Omental fat pad (tissue), 4 donors: ENCODE measurements around the gene ATF6B. TPM values are rescaled to one million over a fixed set of nuclear protein-coding genes. Genes with fewer than 3 reads are reported as not detected.

Source experiments
- ATAC-seq: fragments of 150-250 bp; one replicate; pipeline ENCODE4 v1.9.1; 2016; ENCODE audit warnings: mild to moderate bottlenecking, moderate library complexity; ENCODE audit not compliant: low FRiP score
- DNase-seq: peaks from one replicate; pipeline ENCODE4 v3.0.0-alpha.2; 2019; ENCODE audit warnings: low spot score
- total RNA-seq, 4 donors: library from RNA; depleted of rRNA; stranded (reverse); fragments of >200 nt; gene quantifications; one replicate each; pipeline ENCODE4 v1.1.0, GENCODE V29; 2016
- TF ChIP-seq, protein P1 (sequence below), 3 donors: fragments of 450-650 bp; IDR thresholded peaks; one replicate each; pipeline ENCODE4 v1.5.1; 2016 to 2017; ENCODE audit warnings: antibody characterized with exemption in 3 of 3, mild to moderate bottlenecking in 3 of 3, moderate library complexity in 2 of 3

ATF6B gene
- total RNA-seq, 4 donors from 2014 or later = 23.2 to 44.3 (median 24.4) TPM

DNA sequence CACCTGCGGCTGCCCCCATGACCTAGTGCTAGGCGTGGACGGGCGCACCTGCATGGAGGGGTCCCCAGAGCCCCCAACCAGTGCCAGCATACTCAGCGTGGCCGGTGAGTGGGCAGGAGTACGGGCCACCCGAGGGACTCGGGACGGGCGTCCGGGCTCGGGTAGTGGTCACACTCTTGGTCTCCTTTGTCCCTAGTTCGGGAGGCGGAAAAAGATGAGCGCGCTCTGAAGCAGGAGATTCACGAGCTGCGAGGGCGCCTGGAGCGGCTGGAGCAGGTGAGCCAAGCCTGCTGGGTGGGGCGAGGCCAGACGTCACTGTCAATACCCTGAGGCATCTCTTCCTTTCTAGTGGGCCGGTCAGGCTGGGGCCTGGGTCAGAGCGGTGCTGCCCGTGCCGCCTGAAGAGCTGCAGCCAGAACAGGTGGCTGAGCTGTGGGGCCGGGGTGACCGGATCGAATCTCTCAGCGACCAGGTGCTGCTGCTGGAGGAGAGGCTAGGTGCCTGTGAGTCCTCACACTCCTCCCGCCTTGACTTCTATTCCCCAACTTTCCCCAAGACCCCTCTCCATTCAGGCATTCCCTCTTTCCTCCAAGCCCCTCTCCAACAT is 39.2 kb upstream of the ATF6B start:
- DNase-seq (no peak), ATAC-seq (no peak)
- TF ChIP-seq, protein P1, sequence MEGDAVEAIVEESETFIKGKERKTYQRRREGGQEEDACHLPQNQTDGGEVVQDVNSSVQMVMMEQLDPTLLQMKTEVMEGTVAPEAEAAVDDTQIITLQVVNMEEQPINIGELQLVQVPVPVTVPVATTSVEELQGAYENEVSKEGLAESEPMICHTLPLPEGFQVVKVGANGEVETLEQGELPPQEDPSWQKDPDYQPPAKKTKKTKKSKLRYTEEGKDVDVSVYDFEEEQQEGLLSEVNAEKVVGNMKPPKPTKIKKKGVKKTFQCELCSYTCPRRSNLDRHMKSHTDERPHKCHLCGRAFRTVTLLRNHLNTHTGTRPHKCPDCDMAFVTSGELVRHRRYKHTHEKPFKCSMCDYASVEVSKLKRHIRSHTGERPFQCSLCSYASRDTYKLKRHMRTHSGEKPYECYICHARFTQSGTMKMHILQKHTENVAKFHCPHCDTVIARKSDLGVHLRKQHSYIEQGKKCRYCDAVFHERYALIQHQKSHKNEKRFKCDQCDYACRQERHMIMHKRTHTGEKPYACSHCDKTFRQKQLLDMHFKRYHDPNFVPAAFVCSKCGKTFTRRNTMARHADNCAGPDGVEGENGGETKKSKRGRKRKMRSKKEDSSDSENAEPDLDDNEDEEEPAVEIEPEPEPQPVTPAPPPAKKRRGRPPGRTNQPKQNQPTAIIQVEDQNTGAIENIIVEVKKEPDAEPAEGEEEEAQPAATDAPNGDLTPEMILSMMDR (IDR thresholded peaks at IDR 0.05) = no peak

DNA sequence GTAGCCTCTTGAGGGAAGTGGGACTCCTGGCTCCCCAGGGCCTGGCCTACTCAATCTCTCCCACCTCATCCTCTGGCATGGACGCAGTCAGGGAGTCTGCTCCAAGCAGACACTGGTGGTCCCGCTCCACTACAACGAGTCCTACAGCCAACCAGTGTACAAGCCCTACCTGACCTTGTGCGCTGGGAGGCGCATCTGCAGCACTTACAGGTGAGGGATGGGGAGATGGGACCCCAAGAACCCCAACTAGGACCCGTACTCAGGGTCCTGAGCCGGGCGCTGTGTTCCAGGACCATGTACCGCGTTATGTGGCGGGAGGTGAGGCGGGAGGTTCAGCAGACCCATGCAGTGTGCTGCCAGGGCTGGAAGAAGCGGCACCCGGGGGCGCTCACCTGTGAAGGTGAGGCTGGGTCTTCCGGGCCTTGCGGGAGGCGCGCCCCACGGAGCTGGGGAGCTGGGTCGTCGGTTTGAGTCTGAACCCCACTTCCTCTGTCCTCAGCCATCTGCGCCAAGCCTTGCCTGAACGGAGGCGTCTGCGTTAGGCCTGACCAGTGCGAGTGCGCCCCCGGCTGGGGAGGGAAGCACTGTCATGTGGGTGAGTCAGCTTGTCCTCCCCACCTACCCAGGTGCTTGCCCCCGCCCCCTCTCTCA is 38.5 kb upstream of the ATF6B start:
- ATAC-seq (no peak), DNase-seq (no peak)
- TF ChIP-seq, protein P1 (IDR thresholded peaks at IDR 0.05) = no peak

DNA sequence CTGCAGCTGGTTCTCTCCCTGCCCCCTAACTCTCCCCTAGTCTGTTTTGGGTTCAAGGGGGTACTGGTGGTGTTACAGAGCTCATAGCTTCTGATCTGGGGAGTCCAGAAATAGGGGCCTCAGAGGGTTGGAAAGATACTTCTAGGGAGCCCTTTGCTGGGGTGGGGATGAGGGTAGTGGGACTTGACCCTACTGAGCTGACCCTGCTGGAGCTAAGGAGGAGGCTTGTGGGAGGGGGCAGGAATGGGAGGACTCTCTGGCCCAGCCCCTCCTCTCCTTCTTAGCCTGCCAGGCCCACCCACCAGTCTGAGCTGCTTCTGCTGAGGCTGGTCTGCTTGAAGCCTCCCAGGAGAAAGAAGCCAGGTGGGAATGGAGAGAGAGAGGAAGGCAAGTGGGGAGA is 36.2 kb upstream of the ATF6B start, which contains the start of gene EGFL8:
TSS of gene EGFL8 (plus strand) at position 301 of the 400 bp plus-strand sequence. CDS start 1,571 bp downstream, outside the sequence.
- TF ChIP-seq, protein P1 (IDR thresholded peaks at IDR 0.05) = no peak
- ATAC-seq (no peak), DNase-seq (no peak)

DNA sequence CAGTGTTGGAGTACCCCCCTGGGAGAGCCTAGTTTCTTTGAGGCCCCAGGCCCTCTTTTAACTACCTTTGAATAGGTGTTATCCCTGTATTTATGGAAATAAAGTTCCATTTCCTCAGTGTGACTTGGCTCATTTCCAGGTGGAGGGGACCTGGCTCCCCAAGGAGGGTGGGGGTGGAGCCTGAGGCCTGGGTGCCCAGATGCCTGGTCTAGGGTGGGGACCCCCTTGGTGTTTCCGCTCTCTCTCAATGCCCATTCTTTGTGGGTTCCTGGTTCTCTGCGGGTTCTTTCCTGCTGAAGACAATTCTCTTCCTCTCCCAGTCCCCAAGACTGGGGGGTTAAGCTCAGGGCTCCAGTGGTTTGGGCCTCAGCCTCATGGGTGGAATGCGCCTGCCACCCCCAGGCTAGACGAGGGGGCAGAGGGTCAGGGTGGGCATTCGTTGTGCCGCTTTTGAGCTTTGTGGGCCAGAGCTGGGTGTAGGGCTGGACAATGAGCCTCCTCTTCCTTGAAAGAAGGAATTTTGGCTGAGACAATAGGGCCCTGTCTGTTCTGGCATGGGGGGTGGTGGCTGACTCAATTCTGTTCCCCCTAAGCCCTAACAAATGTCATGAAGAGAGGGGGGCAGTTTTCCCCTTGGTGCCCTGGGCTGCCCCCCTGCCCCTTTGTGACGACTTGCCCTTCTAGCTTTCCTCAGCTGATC is 35.7 kb upstream of the ATF6B start:
- ATAC-seq = no peak
- no peak for DNase-seq

DNA sequence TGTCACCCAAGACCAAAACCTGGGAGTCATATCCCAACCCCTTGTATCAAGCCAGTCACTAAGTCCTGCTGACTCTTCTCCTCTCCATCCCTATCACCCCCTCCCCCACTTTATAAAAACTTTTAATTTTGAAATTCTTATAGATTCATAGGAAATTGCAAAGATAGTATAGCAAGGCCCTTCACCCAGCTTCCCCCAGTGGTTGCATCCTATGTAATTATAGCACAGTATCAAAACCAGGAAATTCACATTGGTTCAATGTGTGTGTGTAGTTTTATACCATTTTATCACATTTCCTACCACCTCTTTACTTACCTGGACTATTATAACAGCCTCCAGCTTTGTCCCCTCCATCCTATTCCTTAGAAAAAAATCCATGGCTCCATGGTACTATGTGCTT is 30.0 kb upstream of the ATF6B start:
- TF ChIP-seq, protein P1 (IDR thresholded peaks at IDR 0.05) = no peak
- ATAC-seq (no peak), DNase-seq (no peak)

More for the DNA sequence above, 35.7 kb upstream of the ATF6B start:
- TF ChIP-seq, protein P1 (IDR thresholded peaks at IDR 0.05) = no peak

DNA sequence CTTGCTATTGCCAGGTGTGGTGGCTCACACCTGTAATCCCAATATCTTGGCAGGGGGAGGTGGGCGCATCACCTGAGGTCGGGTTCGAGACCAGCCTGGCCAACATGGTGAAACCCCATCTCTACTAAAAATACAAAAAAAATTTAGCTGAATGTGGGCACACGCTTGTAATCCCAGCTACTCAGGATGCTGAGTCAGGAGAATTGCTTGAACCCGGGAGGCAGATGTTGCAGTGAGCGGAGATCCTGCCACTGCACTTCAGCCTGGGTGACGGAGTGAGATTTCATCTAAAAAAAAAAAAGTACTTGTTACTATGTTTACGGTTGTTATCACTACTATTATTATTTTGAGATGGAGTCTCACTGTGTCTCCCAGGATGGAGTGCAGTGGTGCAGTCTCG is 28.8 kb upstream of the ATF6B start:
- TF ChIP-seq, protein P1 (IDR thresholded peaks at IDR 0.05) = no peak
- DNase-seq = no peak
- no peak for ATAC-seq
